ENCODE results near the gene BCL7C. TPM values are rescaled to one million over a fixed set of nuclear protein-coding genes. Genes with fewer than 3 reads are reported as not detected.

The BCL7C gene
- total RNA-seq, 1 donor from 2014 or later = 34.2 TPM

GRCh38 chr16:30844671-30845449 is 49.0 kb downstream of the BCL7C start:
- TF ChIP-seq CTCF (IDR thresholded peaks at IDR 0.05; ENCODE audit: unreplicated experiment) = peak; percentile 79
- peak; percentile 49 for DNase-seq (ENCODE audit: low spot score, unreplicated experiment)
- Mint-ChIP-seq H3K27ac (peak overlapping the region; percentile 84), H3K36me3 (ENCODE audit: insufficient read depth) (peaks cover 3% of the 10 kb centered on the region), H3K27me3 (no peaks in the 10 kb centered on the region), H3K4me3 (ENCODE audit: low read depth) (no peak overlapping the region), H3K4me1 (ENCODE audit: low read depth) (peaks cover 5% of the 10 kb centered on the region), H3K9me3 (ENCODE audit: low read depth) (peaks cover 3% of the 10 kb centered on the region)

- DNase-seq (ENCODE audit: low spot score, unreplicated experiment) = no peak
- Mint-ChIP-seq H3K36me3 (ENCODE audit: insufficient read depth) (peaks cover 3% of the 10 kb centered on the region), H3K9me3 (ENCODE audit: low read depth) (peaks cover 3% of the 10 kb centered on the region), H3K27me3 (no peaks in the 10 kb centered on the region), H3K4me1 (ENCODE audit: low read depth) (peaks cover 9% of the 10 kb centered on the region), H3K27ac (no peak overlapping the region), H3K4me3 (ENCODE audit: low read depth) (no peak overlapping the region)
- TF ChIP-seq CTCF (IDR thresholded peaks at IDR 0.05; ENCODE audit: unreplicated experiment) = no peak
These were observed 49.6 kb downstream of the BCL7C start for GRCh38 chr16:30844346-30844670.

GRCh38 chr16:30843501-30843900 is 50.4 kb downstream of the BCL7C start:
- no peaks in the 10 kb centered on the region for H3K27me3 Mint-ChIP-seq
- H3K27ac Mint-ChIP-seq = no peak overlapping the region
- peaks cover 3% of the 10 kb centered on the region for H3K9me3 Mint-ChIP-seq (ENCODE audit: low read depth)
- TF ChIP-seq CTCF (IDR thresholded peaks at IDR 0.05; ENCODE audit: unreplicated experiment) = no peak
- no peak overlapping the region for H3K4me3 Mint-ChIP-seq (ENCODE audit: low read depth)
- DNase-seq (ENCODE audit: low spot score, unreplicated experiment) = no peak
- peaks cover 15% of the 10 kb centered on the region for H3K4me1 Mint-ChIP-seq (ENCODE audit: low read depth)
- peaks cover 1% of the 10 kb centered on the region for H3K36me3 Mint-ChIP-seq (ENCODE audit: insufficient read depth)

GRCh38 chr16:30842971-30843370 is 50.9 kb downstream of the BCL7C start:
- no peak for TF ChIP-seq CTCF (IDR thresholded peaks at IDR 0.05; ENCODE audit: unreplicated experiment)
- Mint-ChIP-seq H3K4me3 (ENCODE audit: low read depth) (no peak overlapping the region), H3K36me3 (ENCODE audit: insufficient read depth) (peaks cover 1% of the 10 kb centered on the region), H3K27ac (no peak overlapping the region), H3K27me3 (no peaks in the 10 kb centered on the region), H3K4me1 (ENCODE audit: low read depth) (peaks cover 15% of the 10 kb centered on the region), H3K9me3 (ENCODE audit: low read depth) (peaks cover 3% of the 10 kb centered on the region)
- no peak for DNase-seq (ENCODE audit: low spot score, unreplicated experiment)

GRCh38 chr16:30841332-30841731 is 52.5 kb downstream of the BCL7C start:
- Mint-ChIP-seq H3K36me3 (ENCODE audit: insufficient read depth) (peaks cover 1% of the 10 kb centered on the region), H3K27ac (no peak overlapping the region), H3K4me3 (ENCODE audit: low read depth) (no peak overlapping the region), H3K27me3 (no peaks in the 10 kb centered on the region), H3K4me1 (ENCODE audit: low read depth) (peaks cover 15% of the 10 kb centered on the region), H3K9me3 (ENCODE audit: low read depth) (peaks cover 3% of the 10 kb centered on the region)
- no peak for TF ChIP-seq CTCF (IDR thresholded peaks at IDR 0.05; ENCODE audit: unreplicated experiment)
- no peak for DNase-seq (ENCODE audit: low spot score, unreplicated experiment)
